Endodermal cell (in vitro differentiated cells): ENCODE results near the gene TEX14. TPM values are rescaled to one million over a fixed set of nuclear protein-coding genes. Genes with fewer than 3 reads are reported as not detected.
"Not testable (repeated sequence)": the region's sequence is repeated elsewhere in the genome, so short reads cannot be mapped to it uniquely, and the experiment has no call there.

Experiments used
- DNase-seq: peaks from one replicate; pipeline ENCODE4 v3.0.0-alpha.2; 2017
- H3K27ac ChIP-seq: 2 replicates; pipeline ENCODE4 v1.5.1; 2013; ENCODE audit warnings: mild to moderate bottlenecking, low read depth, low read length, moderate library complexity
- H3K27me3 ChIP-seq: 2 replicates; pipeline ENCODE4 v1.6.1; 2013; ENCODE audit warnings: mild to moderate bottlenecking, low read length, moderate library complexity; ENCODE audit not compliant: insufficient read depth, control insufficient read depth, poor library complexity, severe bottlenecking
- H3K36me3 ChIP-seq: 2 replicates; pipeline ENCODE4 v1.7.0; 2013; ENCODE audit warnings: mild to moderate bottlenecking, low read length, moderate library complexity; ENCODE audit not compliant: control insufficient read depth, insufficient read depth
- H3K4me1 ChIP-seq: one replicate; pipeline ENCODE4 v1.7.0; 2013; ENCODE audit warnings: low read length; ENCODE audit not compliant: control insufficient read depth, insufficient read depth
- H3K4me3 ChIP-seq: 2 replicates; pipeline ENCODE4 v1.5.1; 2013; ENCODE audit warnings: mild to moderate bottlenecking, low read length, moderate library complexity
- H3K9ac ChIP-seq: 2 replicates; pipeline ENCODE4 v1.6.1; 2013; ENCODE audit warnings: mild to moderate bottlenecking, low read length, moderate library complexity; ENCODE audit not compliant: poor library complexity, severe bottlenecking; ENCODE audit errors: extremely low read depth
- H3K9me3 ChIP-seq: 2 replicates; pipeline ENCODE4 v1.6.1; 2013; ENCODE audit warnings: mild to moderate bottlenecking, low read length, moderate library complexity; ENCODE audit not compliant: control insufficient read depth
- H3K27ac Mint-ChIP-seq: 2 replicates; pipeline ENCODE4 v1.8.0; 2020; ENCODE audit warnings: mixed read lengths
- H3K27me3 Mint-ChIP-seq: 2 replicates; pipeline ENCODE4 v1.8.0; 2021; ENCODE audit warnings: mild to moderate bottlenecking, mixed read lengths; ENCODE audit not compliant: insufficient read depth
- H3K36me3 Mint-ChIP-seq: 2 replicates; pipeline ENCODE4 v1.8.0; 2020; ENCODE audit warnings: low read depth, mixed read lengths
- H3K4me1 Mint-ChIP-seq: 2 replicates; pipeline ENCODE4 v1.8.0; 2020; ENCODE audit warnings: mixed read lengths
- H3K4me3 Mint-ChIP-seq: 2 replicates; pipeline ENCODE4 v1.8.0; 2020; ENCODE audit warnings: mild to moderate bottlenecking, moderate library complexity, mixed read lengths
- H3K9me3 Mint-ChIP-seq: 2 replicates; pipeline ENCODE4 v1.8.0; 2020; ENCODE audit warnings: mild to moderate bottlenecking, mixed read lengths
- CTCF ChIP-seq: fragments of 200-600 bp; sonication (generic); conservative IDR thresholded peaks from 2 replicates; pipeline ENCODE4 v1.5.0; 2021; ENCODE audit warnings: antibody characterized with exemption, mild to moderate bottlenecking
- WGBS, 2 experiments: methylation state at CpG; one replicate each; pipeline versions ENCODE4 v1.1.5 to v1.1.7; 2013; ENCODE audit warnings: missing lambda C conversion rate in 2 of 2, mixed read lengths in 1 of 2; ENCODE audit not compliant: insufficient coverage in 1 of 2, insufficient read length in 1 of 2; 5-methylcytosine and 5-hydroxymethylcytosine counted together
- total RNA-seq, 2 donors: library from RNA; stranded (reverse); fragmentation: NEBNext Ultra II Directional in 1 of 2; extraction: Animal tissue kit (Norgen Biotek cat#: 25700) in 1 of 2; gene quantifications; 2 replicates in 1 of 2; 3 replicates in 1 of 2; pipeline ENCODE4 v1.2.1, GENCODE V29; 2021

The TEX14 gene
- total RNA-seq, 2 donors from 2014 or later = 0.09 to 0.18 TPM

- H3K9ac ChIP-seq = no peak overlapping the region
- WGBS, 2 experiments = 80 to 83% methylated on average over 6 of the region's 6 CpGs
- no peaks in the 10 kb centered on the region for H3K9me3 ChIP-seq
- no peak overlapping the region for H3K4me3 Mint-ChIP-seq
- no peaks in the 10 kb centered on the region for H3K9me3 Mint-ChIP-seq
- peaks cover 4% of the 10 kb centered on the region for H3K4me1 Mint-ChIP-seq
- no peak overlapping the region for H3K27ac Mint-ChIP-seq
- H3K27ac ChIP-seq = no peak overlapping the region
- no peaks in the 10 kb centered on the region for H3K27me3 ChIP-seq
- no peak for TF ChIP-seq CTCF
- no peaks in the 10 kb centered on the region for H3K36me3 Mint-ChIP-seq
- no peak overlapping the region for H3K4me3 ChIP-seq
- H3K27me3 Mint-ChIP-seq = no peaks in the 10 kb centered on the region
- H3K4me1 ChIP-seq = no peaks in the 10 kb centered on the region
- no peaks in the 10 kb centered on the region for H3K36me3 ChIP-seq
- no peak for DNase-seq
Measured at GRCh38 chr17:58680038-58680369, 11.8 kb downstream of the TEX14 start.

- DNase-seq = peak; percentile 71
- no peak overlapping the region for H3K9ac ChIP-seq
- H3K4me1 ChIP-seq = no peaks in the 10 kb centered on the region
- no peaks in the 10 kb centered on the region for H3K36me3 ChIP-seq
- no peaks in the 10 kb centered on the region for H3K9me3 Mint-ChIP-seq
- H3K27ac ChIP-seq = no peak overlapping the region
- no peak for TF ChIP-seq CTCF
- H3K4me3 Mint-ChIP-seq = no peak overlapping the region
- peaks cover 4% of the 10 kb centered on the region for H3K4me1 Mint-ChIP-seq
- no peak overlapping the region for H3K4me3 ChIP-seq
- WGBS, 2 experiments = 87% methylated on average over 9 to 12 of the region's 12 CpGs
- no peaks in the 10 kb centered on the region for H3K27me3 ChIP-seq
- H3K27me3 Mint-ChIP-seq = no peaks in the 10 kb centered on the region
- H3K27ac Mint-ChIP-seq = peak overlapping the region; percentile 72
- H3K36me3 Mint-ChIP-seq = no peaks in the 10 kb centered on the region
- no peaks in the 10 kb centered on the region for H3K9me3 ChIP-seq
Measured at GRCh38 chr17:58679263-58680037, 12.4 kb downstream of the TEX14 start.

DNA sequence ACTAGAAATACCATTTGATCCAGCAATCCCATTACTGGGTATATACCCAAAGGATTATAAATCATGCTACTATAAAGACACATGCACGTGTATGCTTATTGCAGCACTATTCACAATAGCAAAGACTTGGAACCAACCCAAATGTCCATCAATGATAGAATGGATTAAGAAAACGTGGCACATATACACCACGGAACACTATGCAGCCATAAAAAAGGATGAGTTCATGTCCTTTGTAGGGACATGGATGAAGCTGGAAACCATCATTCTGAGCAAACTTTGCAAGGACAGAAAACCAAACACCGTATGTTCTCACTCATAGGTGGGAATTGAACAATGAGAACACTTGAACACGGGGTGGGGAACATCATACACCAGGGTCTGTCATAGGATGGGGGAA lies 13.6 kb downstream of the TEX14 start:
- not testable (repeated sequence) for H3K27ac ChIP-seq, H3K4me3 Mint-ChIP-seq, H3K4me1 Mint-ChIP-seq, H3K27me3 ChIP-seq, H3K27me3 Mint-ChIP-seq, H3K9ac ChIP-seq, H3K9me3 Mint-ChIP-seq, DNase-seq, H3K9me3 ChIP-seq, H3K4me1 ChIP-seq, H3K36me3 ChIP-seq, H3K27ac Mint-ChIP-seq, H3K36me3 Mint-ChIP-seq, H3K4me3 ChIP-seq
- WGBS, 2 experiments = 87 to 100% methylated on average over 1 to 5 of the region's 5 CpGs
